Lower lobe of right lung (tissue), 2 donors: ENCODE measurements around the gene NFATC1. TPM values are rescaled to one million over a fixed set of nuclear protein-coding genes. Genes with fewer than 3 reads are reported as not detected.

Experiments
- ATAC-seq, 2 donors: fragments of 200-7000 bp; cut with Tn5 transposase; one replicate each; pipeline ENCODE4 v1.9.1; 2020 to 2022; ENCODE audit warnings: mild to moderate bottlenecking in 2 of 2, moderate library complexity in 2 of 2
- DNase-seq: peaks from one replicate; pipeline ENCODE4 v3.0.0-alpha.2; 2020
- H3K27ac ChIP-seq: fragments of 200-600 bp; one replicate; pipeline ENCODE4 v1.8.0; 2022
- H3K27me3 ChIP-seq: fragments of 200-600 bp; one replicate; pipeline ENCODE4 v1.8.0; 2022; ENCODE audit warnings: low read depth
- H3K36me3 ChIP-seq: fragments of 200-600 bp; one replicate; pipeline ENCODE4 v1.8.0; 2022; ENCODE audit warnings: mild to moderate bottlenecking
- H3K4me1 ChIP-seq: fragments of 200-600 bp; one replicate; pipeline ENCODE4 v1.8.0; 2022
- H3K4me3 ChIP-seq: fragments of 200-600 bp; one replicate; pipeline ENCODE4 v1.8.0; 2022; ENCODE audit warnings: mild to moderate bottlenecking
- H3K9me3 ChIP-seq: fragments of 200-600 bp; one replicate; pipeline ENCODE4 v1.8.0; 2022
- CTCF ChIP-seq: fragments of 200-600 bp; IDR thresholded peaks from one replicate; pipeline ENCODE4 v1.8.0; 2022; ENCODE audit warnings: antibody characterized with exemption, mild to moderate bottlenecking
- intact Hi-C: fragments of 100-400 bp; cut with DNase I; formaldehyde crosslinking; loops from one replicate; pipeline ENCODE4 v1.11.0; 2022
- total RNA-seq: library from RNA; stranded (reverse); fragmentation: NEBNext Ultra II Directional; extraction: Animal tissue kit (Norgen Biotek cat#: 25700); gene quantifications from one replicate; pipeline ENCODE4 v1.2.1, GENCODE V29; 2021
- donor health status: DM: no; HTN: yes; CAD: no; lungs with severe emphysema.

NFATC1 gene
- total RNA-seq, 1 donor from 2014 or later = 21.4 TPM

GRCh38 chr18:79575891-79576685 lies 180.4 kb downstream of the NFATC1 start:
- H3K27me3 ChIP-seq = no peaks in the 10 kb centered on the region
- H3K4me1 ChIP-seq = peaks cover 17% of the 10 kb centered on the region
- peak; percentile 41 to 51 for ATAC-seq
- H3K9me3 ChIP-seq = peaks cover 24% of the 10 kb centered on the region
- H3K36me3 ChIP-seq = no peaks in the 10 kb centered on the region
- no peak for TF ChIP-seq CTCF
- no peak overlapping the region for H3K4me3 ChIP-seq
- peak overlapping the region; percentile 48 for H3K27ac ChIP-seq
- intact Hi-C loops = no loop called here
- DNase-seq = peak; percentile 42

GRCh38 chr18:79576686-79577351 lies 181.1 kb downstream of the NFATC1 start:
- H3K4me3 ChIP-seq = no peak overlapping the region
- intact Hi-C loops = no loop called here
- peaks cover 24% of the 10 kb centered on the region for H3K9me3 ChIP-seq
- no peaks in the 10 kb centered on the region for H3K36me3 ChIP-seq
- H3K27ac ChIP-seq = peak overlapping the region; percentile 48
- ATAC-seq (peak; percentile 40 to 52), DNase-seq (peak; percentile 56)
- TF ChIP-seq CTCF = no peak
- H3K27me3 ChIP-seq = no peaks in the 10 kb centered on the region
- peaks cover 17% of the 10 kb centered on the region for H3K4me1 ChIP-seq

- H3K27ac ChIP-seq = no peak overlapping the region
- H3K4me1 ChIP-seq = peaks cover 17% of the 10 kb centered on the region
- TF ChIP-seq CTCF = no peak
- H3K36me3 ChIP-seq = no peaks in the 10 kb centered on the region
- peak; percentile 48 for DNase-seq
- no peak overlapping the region for H3K4me3 ChIP-seq
- H3K27me3 ChIP-seq = no peaks in the 10 kb centered on the region
- intact Hi-C loops = no loop called here
- peak; percentile 9 to 20 for ATAC-seq
- H3K9me3 ChIP-seq = peaks cover 15% of the 10 kb centered on the region
Observed at GRCh38 chr18:79577451-79578395, 182.0 kb downstream of the NFATC1 start.

- Histone ChIP-seq H3K27ac (no peak overlapping the region), H3K4me1 (peaks cover 17% of the 10 kb centered on the region), H3K27me3 (no peaks in the 10 kb centered on the region), H3K9me3 (peaks cover 6% of the 10 kb centered on the region), H3K36me3 (no peaks in the 10 kb centered on the region), H3K4me3 (no peak overlapping the region)
- peak; percentile 46 for DNase-seq
- no peak for ATAC-seq
- TF ChIP-seq CTCF = no peak
- intact Hi-C loops = no loop called here
Observed at GRCh38 chr18:79578396-79579260, 182.9 kb downstream of the NFATC1 start.
